ENCODE data around the gene CWF19L2.
"Not testable (repeated sequence)": the region's sequence is repeated elsewhere in the genome, so short reads cannot be mapped to it uniquely, and the experiment has no call there.

The CWF19L2 gene

GRCh38 chr11:107477820-107478219 lies 20.2 kb upstream of the CWF19L2 start:
- Histone ChIP-seq H3K27me3 (ENCODE audit: insufficient read depth, low read length) (peaks cover 35% of the 10 kb centered on the region), H3K4me1 (ENCODE audit: control insufficient read depth, insufficient read depth, low read length, unreplicated experiment) (no peaks in the 10 kb centered on the region), H3K4me3 (ENCODE audit: low read depth, low read length) (no peak overlapping the region), H3K79me2 (ENCODE audit: control insufficient read depth, insufficient read depth, low read length, unreplicated experiment) (no peaks in the 10 kb centered on the region), H3K36me3 (ENCODE audit: insufficient read depth, low read length) (no peaks in the 10 kb centered on the region), H2AFZ (ENCODE audit: low read length, unreplicated experiment) (no peak overlapping the region), H3K27ac (ENCODE audit: low read depth, low read length) (no peak overlapping the region)

GRCh38 chr11:107473792-107474191 lies 16.2 kb upstream of the CWF19L2 start:
- H3K27me3 ChIP-seq (ENCODE audit: insufficient read depth, low read length): peaks cover 31% of the 10 kb centered on the region

GRCh38 chr11:107472966-107473365 lies 15.3 kb upstream of the CWF19L2 start:
- Histone ChIP-seq H3K27me3 (ENCODE audit: insufficient read depth, low read length) (peaks cover 32% of the 10 kb centered on the region), H3K27ac (ENCODE audit: low read depth, low read length) (no peak overlapping the region), H3K4me1 (ENCODE audit: control insufficient read depth, insufficient read depth, low read length, unreplicated experiment) (no peaks in the 10 kb centered on the region), H2AFZ (ENCODE audit: low read length, unreplicated experiment) (no peak overlapping the region), H3K79me2 (ENCODE audit: control insufficient read depth, insufficient read depth, low read length, unreplicated experiment) (no peaks in the 10 kb centered on the region), H3K36me3 (ENCODE audit: insufficient read depth, low read length) (no peaks in the 10 kb centered on the region), H3K4me3 (ENCODE audit: low read depth, low read length) (no peak overlapping the region)

More at GRCh38 chr11:107473792-107474191, 16.2 kb upstream of the CWF19L2 start:
- Histone ChIP-seq H3K79me2 (ENCODE audit: control insufficient read depth, insufficient read depth, low read length, unreplicated experiment) (no peaks in the 10 kb centered on the region), H2AFZ (ENCODE audit: low read length, unreplicated experiment) (no peak overlapping the region), H3K4me3 (ENCODE audit: low read depth, low read length) (no peak overlapping the region), H3K36me3 (ENCODE audit: insufficient read depth, low read length) (no peaks in the 10 kb centered on the region), H3K27ac (ENCODE audit: low read depth, low read length) (no peak overlapping the region), H3K4me1 (ENCODE audit: control insufficient read depth, insufficient read depth, low read length, unreplicated experiment) (no peaks in the 10 kb centered on the region)

GRCh38 chr11:107468596-107468995 lies 11.0 kb upstream of the CWF19L2 start:
- Histone ChIP-seq H2AFZ (ENCODE audit: low read length, unreplicated experiment) (no peak overlapping the region), H3K36me3 (ENCODE audit: insufficient read depth, low read length) (no peaks in the 10 kb centered on the region), H3K27ac (ENCODE audit: low read depth, low read length) (no peak overlapping the region), H3K27me3 (ENCODE audit: insufficient read depth, low read length) (peaks cover 23% of the 10 kb centered on the region), H3K79me2 (ENCODE audit: control insufficient read depth, insufficient read depth, low read length, unreplicated experiment) (no peaks in the 10 kb centered on the region), H3K4me1 (ENCODE audit: control insufficient read depth, insufficient read depth, low read length, unreplicated experiment) (no peaks in the 10 kb centered on the region), H3K4me3 (ENCODE audit: low read depth, low read length) (no peak overlapping the region)

GRCh38 chr11:107467696-107468095 lies 10.1 kb upstream of the CWF19L2 start:
- Histone ChIP-seq H3K27ac (ENCODE audit: low read depth, low read length) (no peak overlapping the region), H3K4me3 (ENCODE audit: low read depth, low read length) (no peak overlapping the region), H2AFZ (ENCODE audit: low read length, unreplicated experiment) (no peak overlapping the region), H3K4me1 (ENCODE audit: control insufficient read depth, insufficient read depth, low read length, unreplicated experiment) (no peaks in the 10 kb centered on the region), H3K79me2 (ENCODE audit: control insufficient read depth, insufficient read depth, low read length, unreplicated experiment) (no peaks in the 10 kb centered on the region), H3K27me3 (ENCODE audit: insufficient read depth, low read length) (peaks cover 25% of the 10 kb centered on the region), H3K36me3 (ENCODE audit: insufficient read depth, low read length) (no peaks in the 10 kb centered on the region)

GRCh38 chr11:107466275-107466866 lies 8.7 kb upstream of the CWF19L2 start:
- peaks cover 25% of the 10 kb centered on the region for H3K27me3 ChIP-seq (ENCODE audit: insufficient read depth, low read length)
- not testable (repeated sequence) for H2AFZ ChIP-seq (ENCODE audit: low read length, unreplicated experiment); H3K27ac ChIP-seq (ENCODE audit: low read depth, low read length); H3K4me1 ChIP-seq (ENCODE audit: control insufficient read depth, insufficient read depth, low read length, unreplicated experiment); H3K79me2 ChIP-seq (ENCODE audit: control insufficient read depth, insufficient read depth, low read length, unreplicated experiment); H3K36me3 ChIP-seq (ENCODE audit: insufficient read depth, low read length); H3K4me3 ChIP-seq (ENCODE audit: low read depth, low read length)

GRCh38 chr11:107457205-107457557 lies 444 bp downstream of the CWF19L2 start:
- Histone ChIP-seq H3K36me3 (ENCODE audit: insufficient read depth, low read length) (no peaks in the 10 kb centered on the region), H2AFZ (ENCODE audit: low read length, unreplicated experiment) (peak overlapping the region; percentile 79), H3K4me3 (ENCODE audit: low read depth, low read length) (peak overlapping the region; percentile 77), H3K27ac (ENCODE audit: low read depth, low read length) (no peak overlapping the region), H3K79me2 (ENCODE audit: control insufficient read depth, insufficient read depth, low read length, unreplicated experiment) (peaks cover 14% of the 10 kb centered on the region), H3K27me3 (ENCODE audit: insufficient read depth, low read length) (no peaks in the 10 kb centered on the region), H3K4me1 (ENCODE audit: control insufficient read depth, insufficient read depth, low read length, unreplicated experiment) (peaks cover 12% of the 10 kb centered on the region)

GRCh38 chr11:107453594-107454286 lies 3.9 kb downstream of the CWF19L2 start:
- Histone ChIP-seq H3K4me3 (ENCODE audit: low read depth, low read length) (no peak overlapping the region), H3K79me2 (ENCODE audit: control insufficient read depth, insufficient read depth, low read length, unreplicated experiment) (peaks cover 14% of the 10 kb centered on the region), H3K27ac (ENCODE audit: low read depth, low read length) (0 out of 2 replicates have a peak overlapping the region, but pooled peaks have one; percentile 5), H3K4me1 (ENCODE audit: control insufficient read depth, insufficient read depth, low read length, unreplicated experiment) (peaks cover 12% of the 10 kb centered on the region), H2AFZ (ENCODE audit: low read length, unreplicated experiment) (no peak overlapping the region), H3K36me3 (ENCODE audit: insufficient read depth, low read length) (no peaks in the 10 kb centered on the region), H3K27me3 (ENCODE audit: insufficient read depth, low read length) (no peaks in the 10 kb centered on the region)

- H2AFZ ChIP-seq (ENCODE audit: low read length, unreplicated experiment): no peak overlapping the region
- H3K27me3 ChIP-seq (ENCODE audit: insufficient read depth, low read length): no peaks in the 10 kb centered on the region
- peaks cover 3% of the 10 kb centered on the region; the same call in 1 of the 2 replicates for H3K36me3 ChIP-seq (ENCODE audit: insufficient read depth, low read length)
- H3K27ac ChIP-seq (ENCODE audit: low read depth, low read length): no peak overlapping the region
- H3K4me3 ChIP-seq (ENCODE audit: low read depth, low read length): no peak overlapping the region
- peaks cover 4% of the 10 kb centered on the region for H3K79me2 ChIP-seq (ENCODE audit: control insufficient read depth, insufficient read depth, low read length, unreplicated experiment)
- H3K4me1 ChIP-seq (ENCODE audit: control insufficient read depth, insufficient read depth, low read length, unreplicated experiment): no peaks in the 10 kb centered on the region
Measured at GRCh38 chr11:107446822-107447431, 10.7 kb downstream of the CWF19L2 start.

- Histone ChIP-seq H3K27ac (ENCODE audit: low read depth, low read length) (no peak overlapping the region), H2AFZ (ENCODE audit: low read length, unreplicated experiment) (no peak overlapping the region), H3K79me2 (ENCODE audit: control insufficient read depth, insufficient read depth, low read length, unreplicated experiment) (peaks cover 4% of the 10 kb centered on the region), H3K4me1 (ENCODE audit: control insufficient read depth, insufficient read depth, low read length, unreplicated experiment) (no peaks in the 10 kb centered on the region), H3K4me3 (ENCODE audit: low read depth, low read length) (no peak overlapping the region), H3K36me3 (ENCODE audit: insufficient read depth, low read length) (peaks cover 8% of the 10 kb centered on the region), H3K27me3 (ENCODE audit: insufficient read depth, low read length) (no peaks in the 10 kb centered on the region)
Measured at GRCh38 chr11:107442715-107443215, 14.9 kb downstream of the CWF19L2 start.
